B cell (primary cell): ENCODE results near the gene DPM1. TPM values are rescaled to one million over a fixed set of nuclear protein-coding genes. Genes with fewer than 3 reads are reported as not detected.

Experiments
- ATAC-seq: fragments of 200-7000 bp; cut with Tn5 transposase; one replicate; pipeline ENCODE4 v1.10.0; 2021; ENCODE audit warnings: low read depth, mild to moderate bottlenecking, moderate number of reproducible peaks, moderate library complexity
- CTCF ChIA-PET: fragments of 350-600 bp; sonication (Branson Sonifier 250); formaldehyde crosslinking; loops from one replicate; lab custom pipeline; 2021; ENCODE audit warnings: antibody characterized with exemption, inconsistent platforms; lab: Charles Lee
- POLR2A ChIA-PET: fragments of 350-600 bp; sonication (Branson Sonifier 250); formaldehyde crosslinking; loops from one replicate; lab custom pipeline; 2021; ENCODE audit warnings: antibody characterized with exemption; lab: Charles Lee
- DNase-seq: peaks from one replicate; pipeline ENCODE4 v3.0.0; 2013
- H2AFZ ChIP-seq: 2 replicates; pipeline ENCODE4 v1.6.1; 2012; ENCODE audit warnings: mild to moderate bottlenecking, low read depth, low read length; ENCODE audit not compliant: insufficient read depth, poor library complexity, severe bottlenecking
- H3K27ac ChIP-seq, 2 donors: 1 replicate in 1 of 2; 2 replicates in 1 of 2; pipeline ENCODE4 v1.5.1; 2012 to 2013; ENCODE audit warnings: low read length in 2 of 2, mild to moderate bottlenecking in 2 of 2, moderate library complexity in 1 of 2
- H3K27me3 ChIP-seq, 4 experiments: fragments of 200-600 bp in 1 of 4; sonication (generic) in 1 of 4; replicated peaks in 1 of 4; 1 replicate in 2 of 4; 2 replicates in 2 of 4; pipeline versions ENCODE4 v1.6.1 to v1.7.0; 2013 to 2016; ENCODE audit warnings: low read length in 3 of 4, mild to moderate bottlenecking in 2 of 4, mixed read lengths in 1 of 4, moderate library complexity in 1 of 4; ENCODE audit not compliant: insufficient read depth in 4 of 4, control insufficient read depth in 3 of 4; ENCODE audit errors: control extremely low read depth in 1 of 4
- H3K36me3 ChIP-seq, 2 experiments: replicated peaks in 1 of 2; 1 replicate in 1 of 2; 2 replicates in 1 of 2; pipeline versions ENCODE4 v1.6.1 to v1.7.1; 2013; ENCODE audit warnings: low read length in 1 of 2; ENCODE audit not compliant: insufficient read depth in 2 of 2, control insufficient read depth in 1 of 2; ENCODE audit errors: control extremely low read depth in 1 of 2, extremely low read depth in 1 of 2
- H3K4me1 ChIP-seq, 2 donors: fragments of 200-600 bp in 1 of 2; sonication (generic) in 1 of 2; 1 replicate in 1 of 2; 2 replicates in 1 of 2; pipeline versions ENCODE4 v1.5.1 to v1.6.1; 2013 to 2017; ENCODE audit warnings: low read length in 2 of 2; ENCODE audit not compliant: control insufficient read depth in 2 of 2, insufficient read depth in 2 of 2
- H3K4me2 ChIP-seq: replicated peaks from 2 replicates; pipeline ENCODE3; 2012; ENCODE audit warnings: mild to moderate bottlenecking, low read depth, low read length; ENCODE audit not compliant: poor library complexity, severe bottlenecking
- H3K4me3 ChIP-seq, 5 experiments: fragments of 200-600 bp in 1 of 5; sonication (generic) in 1 of 5; 1 replicate in 3 of 5; 2 replicates in 2 of 5; pipeline versions ENCODE4 v1.5.1 to v1.7.0; 2011 to 2016; ENCODE audit warnings: low read length in 4 of 5, mild to moderate bottlenecking in 4 of 5, low read depth in 2 of 5, control low read depth in 1 of 5, moderate library complexity in 1 of 5; ENCODE audit not compliant: insufficient read depth in 1 of 5; ENCODE audit errors: control extremely low read depth in 1 of 5, extremely low read depth in 1 of 5
- H3K79me2 ChIP-seq: fragments of 200-600 bp; sonication (generic); one replicate; pipeline ENCODE4 v1.6.0; 2016; ENCODE audit warnings: low read length; ENCODE audit not compliant: control insufficient read depth, insufficient read depth
- H3K9ac ChIP-seq: fragments of 200-600 bp; sonication (generic); 2 replicates; pipeline ENCODE4 v1.6.1; 2017; ENCODE audit warnings: mild to moderate bottlenecking, low read length, moderate library complexity
- H3K9me3 ChIP-seq, 3 donors: one replicate each; pipeline versions ENCODE4 v1.6.1 to v1.7.1; 2013; ENCODE audit warnings: low read length in 2 of 3; ENCODE audit not compliant: control insufficient read depth in 2 of 3, insufficient read depth in 1 of 3; ENCODE audit errors: control extremely low read depth in 1 of 3
- H4K20me1 ChIP-seq: 2 replicates; pipeline ENCODE4 v1.6.0; 2012; ENCODE audit warnings: mild to moderate bottlenecking, low read length; ENCODE audit not compliant: insufficient read depth, control insufficient read depth, poor library complexity, severe bottlenecking
- H3K27ac Mint-ChIP-seq: one replicate; pipeline ENCODE4 v1.8.0; 2021; ENCODE audit warnings: mixed read lengths
- H3K27me3 Mint-ChIP-seq: one replicate; pipeline ENCODE4 v1.8.0; 2021; ENCODE audit warnings: mixed read lengths
- H3K4me1 Mint-ChIP-seq: one replicate; pipeline ENCODE4 v1.8.0; 2021; ENCODE audit warnings: mixed read lengths
- H3K4me3 Mint-ChIP-seq: one replicate; pipeline ENCODE4 v1.8.0; 2021; ENCODE audit warnings: mixed read lengths
- H3K9me3 Mint-ChIP-seq: one replicate; pipeline ENCODE4 v1.8.0; 2022; ENCODE audit warnings: mixed read lengths; ENCODE audit not compliant: insufficient read depth
- EZH2 ChIP-seq: IDR thresholded peaks from 2 replicates; pipeline ENCODE4 v1.6.1; 2012; ENCODE audit warnings: borderline replicate concordance, low read depth, mild to moderate bottlenecking, moderate library complexity, low read length; ENCODE audit not compliant: insufficient read depth, poor library complexity, severe bottlenecking
- WGBS: methylation state at CpG from one replicate; pipeline ENCODE4 v1.1.5; 2013; ENCODE audit warnings: missing lambda C conversion rate; ENCODE audit not compliant: insufficient coverage; 5-methylcytosine and 5-hydroxymethylcytosine counted together
- intact Hi-C: fragments of 100-400 bp; cut with micrococcal nuclease; formaldehyde crosslinking; loops from one replicate; pipeline ENCODE4 v1.10.0; 2022
- polyA plus RNA-seq: library from polyadenylated mRNA; depleted of rRNA; stranded (reverse); fragments of >200 nt; gene quantifications from 2 replicates; pipeline ENCODE4 v1.2.3, GENCODE V29; 2012
- total RNA-seq, 2 donors: library from RNA; stranded (reverse); fragments of 120-200 nt in 1 of 2; gene quantifications; 1 replicate in 1 of 2; 2 replicates in 1 of 2; pipeline versions ENCODE4 v1.2.3 to v1.2.4, GENCODE V29; 2013 to 2022
- TF ChIP-seq, protein P1 (sequence below): fragments of 200-600 bp; IDR thresholded peaks from one replicate; pipeline ENCODE4 v1.8.0; 2022; ENCODE audit warnings: antibody characterized with exemption, mild to moderate bottlenecking

DPM1 gene
- total and polyA plus RNA-seq, 2 donors (not counting 1 experiment from before 2014, with no cell fraction given) = 13.4 to 35.2 TPM

DNA sequence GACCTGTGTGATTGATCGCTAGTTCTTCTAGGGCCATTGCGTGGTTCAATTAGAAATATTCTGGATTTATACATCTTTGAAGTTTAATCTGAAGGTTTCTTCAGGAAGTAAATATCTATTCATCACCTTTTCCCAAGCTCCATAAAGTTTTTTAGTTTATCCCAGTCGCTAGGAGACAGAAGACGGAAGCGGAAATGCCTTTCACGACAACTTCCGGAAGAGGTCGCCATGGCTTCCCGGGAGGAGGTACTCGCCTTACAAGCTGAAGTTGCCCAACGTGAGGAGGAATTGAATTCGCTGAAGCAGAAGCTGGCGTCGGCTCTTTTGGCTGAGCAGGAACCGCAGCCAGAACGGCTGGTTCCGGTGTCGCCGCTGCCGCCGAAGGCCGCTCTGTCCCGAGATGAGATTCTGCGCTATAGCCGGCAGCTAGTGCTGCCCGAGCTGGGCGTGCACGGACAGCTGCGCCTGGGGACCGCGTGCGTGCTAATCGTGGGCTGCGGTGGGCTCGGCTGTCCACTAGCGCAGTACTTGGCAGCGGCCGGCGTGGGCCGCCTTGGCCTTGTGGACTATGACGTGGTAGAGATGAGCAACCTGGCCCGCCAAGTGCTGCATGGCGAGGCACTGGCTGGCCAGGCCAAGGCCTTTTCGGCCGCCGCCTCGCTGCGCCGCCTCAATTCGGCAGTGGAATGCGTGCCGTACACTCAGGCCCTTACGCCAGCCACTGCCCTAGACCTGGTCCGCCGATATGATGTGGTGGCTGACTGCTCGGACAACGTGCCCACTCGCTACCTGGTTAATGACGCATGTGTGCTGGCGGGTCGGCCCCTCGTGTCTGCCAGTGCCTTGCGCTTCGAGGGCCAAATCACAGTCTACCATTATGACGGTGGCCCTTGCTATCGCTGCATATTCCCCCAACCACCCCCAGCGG is 547 bp upstream of the DPM1 start, which contains the start of gene MOCS3:
Gene MOCS3, plus strand, starts transcription at position 204 of the 928 bp plus-strand sequence. Its CDS starts 25 bp downstream, at position 229.
- Histone ChIP-seq H3K9ac (peak within 1 kb of the TSS; percentile 91), H3K9me3 (no peaks in the 10 kb centered on the region), H3K27ac (peak within 1 kb of the TSS; percentile 81 to 99), H4K20me1 (peaks cover 21% of the 10 kb centered on the region), H3K4me2 (peak within 1 kb of the TSS; percentile 84), H3K4me1 (peaks cover 24 to 26% of the 10 kb centered on the region in 2 donors), H2AFZ (peak within 1 kb of the TSS; percentile 95), H3K79me2 (peaks cover 75% of the 10 kb centered on the region), H3K27me3 (no peaks in the 10 kb centered on the region), H3K4me3 (peak within 1 kb of the TSS; percentile 78 to 99 (median 86)), H3K36me3 (peaks cover 2 to 18% of the 10 kb centered on the region in 2 experiments)
- WGBS = 4% methylated on average over 66 of the region's 67 CpGs
- peak within 1 kb of the TSS; percentile 99 for H3K27ac Mint-ChIP-seq
- H3K27me3 Mint-ChIP-seq = no peaks in the 10 kb centered on the region
- ATAC-seq = peak; percentile 80
- H3K4me1 Mint-ChIP-seq = peaks cover 40% of the 10 kb centered on the region
- ChIA-PET POLR2A (interaction anchor here (0.6 to 2.1 kb wide), 8 partner anchors 27 to 1233 kb away, joined by 3 to 30 read pairs (median 7); partner anchors contain the start of genes ADNP, BCAS4 and ZFP64), CTCF (interaction anchor here (0.6 to 3.0 kb wide), 11 partner anchors 22 to 427 kb away, joined by 3 to 36 read pairs (median 5); partner anchors contain the start of genes ADNP and BCAS4)
- H3K9me3 Mint-ChIP-seq = no peaks in the 10 kb centered on the region
- peak; percentile 95 for DNase-seq
- intact Hi-C loops = loop anchor here (1.0 kb wide), 4 partner anchors 28 to 228 kb away; partner anchors contain the start of genes ADNP and PARD6B
- H3K4me3 Mint-ChIP-seq = peak within 1 kb of the TSS; percentile 98
- TF ChIP-seq EZH2 = no peak
- TF ChIP-seq, protein P1, sequence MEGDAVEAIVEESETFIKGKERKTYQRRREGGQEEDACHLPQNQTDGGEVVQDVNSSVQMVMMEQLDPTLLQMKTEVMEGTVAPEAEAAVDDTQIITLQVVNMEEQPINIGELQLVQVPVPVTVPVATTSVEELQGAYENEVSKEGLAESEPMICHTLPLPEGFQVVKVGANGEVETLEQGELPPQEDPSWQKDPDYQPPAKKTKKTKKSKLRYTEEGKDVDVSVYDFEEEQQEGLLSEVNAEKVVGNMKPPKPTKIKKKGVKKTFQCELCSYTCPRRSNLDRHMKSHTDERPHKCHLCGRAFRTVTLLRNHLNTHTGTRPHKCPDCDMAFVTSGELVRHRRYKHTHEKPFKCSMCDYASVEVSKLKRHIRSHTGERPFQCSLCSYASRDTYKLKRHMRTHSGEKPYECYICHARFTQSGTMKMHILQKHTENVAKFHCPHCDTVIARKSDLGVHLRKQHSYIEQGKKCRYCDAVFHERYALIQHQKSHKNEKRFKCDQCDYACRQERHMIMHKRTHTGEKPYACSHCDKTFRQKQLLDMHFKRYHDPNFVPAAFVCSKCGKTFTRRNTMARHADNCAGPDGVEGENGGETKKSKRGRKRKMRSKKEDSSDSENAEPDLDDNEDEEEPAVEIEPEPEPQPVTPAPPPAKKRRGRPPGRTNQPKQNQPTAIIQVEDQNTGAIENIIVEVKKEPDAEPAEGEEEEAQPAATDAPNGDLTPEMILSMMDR = no peak
